GDM1 (cell line): ENCODE data around the gene TUBGCP2.

Experiments
- DNase-seq: peaks from one replicate; lab custom pipeline; 2025; lab: John Stamatoyannopoulos, UW

Gene TUBGCP2

GRCh38 chr10:133264461-133264860 lies 44.2 kb downstream of the TUBGCP2 start:
- no peak for DNase-seq

- DNase-seq: no peak
Measured at GRCh38 chr10:133263674-133264073, 45.0 kb downstream of the TUBGCP2 start.

GRCh38 chr10:133262696-133263095 lies 46.0 kb downstream of the TUBGCP2 start:
- no peak for DNase-seq

- peak; percentile 46 for DNase-seq
Measured at GRCh38 chr10:133261726-133262325, 46.8 kb downstream of the TUBGCP2 start.

GRCh38 chr10:133260895-133261725 lies 47.6 kb downstream of the TUBGCP2 start:
- DNase-seq: no peak

- DNase-seq: no peak
Measured at GRCh38 chr10:133259602-133259989, 49.1 kb downstream of the TUBGCP2 start.

GRCh38 chr10:133258818-133259601 lies 49.7 kb downstream of the TUBGCP2 start:
- DNase-seq: peak; percentile 96

- no peak for DNase-seq
Measured at GRCh38 chr10:133258066-133258817, 50.4 kb downstream of the TUBGCP2 start.

- DNase-seq: peak; percentile 63
Measured at GRCh38 chr10:133257489-133258065, 51.1 kb downstream of the TUBGCP2 start.

GRCh38 chr10:133255323-133255722 lies 53.3 kb downstream of the TUBGCP2 start:
- DNase-seq: no peak

GRCh38 chr10:133254421-133255120 lies 54.1 kb downstream of the TUBGCP2 start:
- DNase-seq: no peak

GRCh38 chr10:133253361-133253955 lies 55.2 kb downstream of the TUBGCP2 start:
- no peak for DNase-seq

GRCh38 chr10:133252223-133252552 lies 56.5 kb downstream of the TUBGCP2 start:
- DNase-seq: no peak

GRCh38 chr10:133251388-133252222 lies 57.1 kb downstream of the TUBGCP2 start:
- DNase-seq: no peak

- DNase-seq: no peak
Measured at GRCh38 chr10:133249975-133250754, 58.5 kb downstream of the TUBGCP2 start.

GRCh38 chr10:133249094-133249780 lies 59.4 kb downstream of the TUBGCP2 start:
- DNase-seq: no peak

GRCh38 chr10:133248334-133248715 lies 60.3 kb downstream of the TUBGCP2 start:
- no peak for DNase-seq

GRCh38 chr10:133247681-133248333 lies 60.9 kb downstream of the TUBGCP2 start:
- no peak for DNase-seq
